NCI-H1092 (cell line): ENCODE measurements around the gene HDAC9.

Experiments used
- DNase-seq: peaks from one replicate; lab custom pipeline; 2025; lab: John Stamatoyannopoulos, UW

HDAC9 gene

GRCh38 chr7:18659746-18660145 lies 164.2 kb downstream of the HDAC9 start:
- no peak for DNase-seq

GRCh38 chr7:18663321-18663720 lies 167.8 kb downstream of the HDAC9 start:
- no peak for DNase-seq

- DNase-seq, result peak; percentile 72
Measured at GRCh38 chr7:18666107-18666728, 170.7 kb downstream of the HDAC9 start.

- no peak for DNase-seq
Measured at GRCh38 chr7:18667466-18667865, 171.9 kb downstream of the HDAC9 start.

GRCh38 chr7:18671176-18671575 lies 175.6 kb downstream of the HDAC9 start:
- DNase-seq, result no peak

GRCh38 chr7:18675579-18675978 lies 180.0 kb downstream of the HDAC9 start:
- no peak for DNase-seq

- DNase-seq, result no peak
Measured at GRCh38 chr7:18679261-18679660, 183.7 kb downstream of the HDAC9 start.

GRCh38 chr7:18680576-18680975 lies 185.0 kb downstream of the HDAC9 start:
- DNase-seq, result no peak

- DNase-seq, result no peak
Measured at GRCh38 chr7:18684916-18685315, 189.4 kb downstream of the HDAC9 start.

GRCh38 chr7:18685971-18686370 lies 190.4 kb downstream of the HDAC9 start:
- no peak for DNase-seq

GRCh38 chr7:18689551-18689950 lies 194.0 kb downstream of the HDAC9 start:
- DNase-seq, result no peak

GRCh38 chr7:18693406-18693805 lies 197.9 kb downstream of the HDAC9 start:
- no peak for DNase-seq

GRCh38 chr7:18693816-18694215 lies 198.3 kb downstream of the HDAC9 start:
- DNase-seq, result no peak

GRCh38 chr7:18694484-18694883 lies 198.9 kb downstream of the HDAC9 start:
- no peak for DNase-seq

GRCh38 chr7:18694911-18695310 lies 199.4 kb downstream of the HDAC9 start:
- DNase-seq, result no peak

- no peak for DNase-seq
Measured at GRCh38 chr7:18698258-18698734, 202.7 kb downstream of the HDAC9 start.

GRCh38 chr7:18700147-18700546 lies 204.6 kb downstream of the HDAC9 start:
- DNase-seq, result no peak

GRCh38 chr7:18702071-18702829 lies 206.7 kb downstream of the HDAC9 start:
- no peak for DNase-seq

- DNase-seq, result no peak
Measured at GRCh38 chr7:18703685-18704084, 208.1 kb downstream of the HDAC9 start.

- no peak for DNase-seq
Measured at GRCh38 chr7:18706670-18707069, 211.1 kb downstream of the HDAC9 start.

- no peak for DNase-seq
Measured at GRCh38 chr7:18708204-18708603, 212.7 kb downstream of the HDAC9 start.

- DNase-seq, result no peak
Measured at GRCh38 chr7:18715988-18716387, 220.4 kb downstream of the HDAC9 start.

- no peak for DNase-seq
Measured at GRCh38 chr7:18721429-18721828, 225.9 kb downstream of the HDAC9 start.

GRCh38 chr7:18724318-18724717 lies 228.8 kb downstream of the HDAC9 start:
- DNase-seq, result no peak
